Measurements from ENCODE around the gene FAM237A.

- TF ChIP-seq POLR2A (IDR thresholded peaks at IDR 0.05) (no peak), CTCF (IDR thresholded peaks at IDR 0.05) (no peak)
These were observed 1.1 kb upstream of the FAM237A start for GRCh38 chr2:206641226-206641625.

Data from lower leg skin (tissue), 3 donors.